ENCODE results near the gene MEIKIN.

DNA sequence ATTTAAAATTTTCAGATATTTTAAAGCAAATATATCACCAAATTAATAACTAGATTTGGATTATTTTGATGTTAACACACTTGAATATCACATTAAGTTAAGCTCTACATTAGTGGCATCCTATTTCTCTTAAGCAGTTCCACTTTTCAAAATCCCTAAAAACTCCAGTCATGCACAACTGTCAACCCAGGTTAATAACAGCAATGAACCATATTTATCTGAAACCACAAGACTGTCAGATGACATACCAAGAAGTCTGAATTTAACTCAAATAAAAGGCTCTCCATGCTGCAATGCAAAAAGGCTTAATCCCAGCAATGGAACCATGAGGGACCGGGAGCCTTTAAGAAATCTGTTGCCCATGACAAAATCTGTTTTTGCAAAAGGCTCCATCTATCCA lies 176.1 kb downstream of the MEIKIN start:
- TF ChIP-seq CTCF (IDR thresholded peaks at IDR 0.05; ENCODE audit: low read depth, low read length) (no peak), POLR2A (IDR thresholded peaks at IDR 0.05; ENCODE audit: extremely low read depth, insufficient read length) (no peak)

Data from NB4 (cell line).